PFSK-1 (cell line): ENCODE data around the gene CDKL1.

ENCODE experiments used
- FOXP2 ChIP-seq: optimal IDR thresholded peaks from 2 replicates; pipeline ENCODE3; 2011; ENCODE audit warnings: borderline replicate concordance, control low read depth, inconsistent platforms; ENCODE audit not compliant: insufficient read depth; ENCODE audit errors: extremely low read length, extremely low read depth
- POLR2AphosphoS5 ChIP-seq: IDR thresholded peaks from 2 replicates; pipeline ENCODE4 v1.6.1; 2012; ENCODE audit warnings: low read depth, mild to moderate bottlenecking, control low read depth, low read length, moderate library complexity
- SIN3A ChIP-seq: IDR thresholded peaks from 2 replicates; pipeline ENCODE4 v1.6.1; 2012; ENCODE audit warnings: mild to moderate bottlenecking, low read length, moderate library complexity, borderline replicate concordance; ENCODE audit not compliant: insufficient read depth
- TAF1 ChIP-seq: IDR thresholded peaks from 2 replicates; pipeline ENCODE4 v1.6.1; 2012; ENCODE audit warnings: low read length, control low read depth, borderline replicate concordance; ENCODE audit not compliant: insufficient read depth
- TF ChIP-seq, protein P1 (sequence below), 2 experiments: IDR thresholded peaks; 2 replicates each; pipeline versions ENCODE4 v1.6.1 to v1.8.0; 2011 to 2012; ENCODE audit warnings: low read depth in 2 of 2, low read length in 2 of 2, control low read depth in 1 of 2, inconsistent platforms in 1 of 2, mild to moderate bottlenecking in 1 of 2, moderate library complexity in 1 of 2; ENCODE audit not compliant: insufficient read depth in 1 of 2

CDKL1 gene

DNA sequence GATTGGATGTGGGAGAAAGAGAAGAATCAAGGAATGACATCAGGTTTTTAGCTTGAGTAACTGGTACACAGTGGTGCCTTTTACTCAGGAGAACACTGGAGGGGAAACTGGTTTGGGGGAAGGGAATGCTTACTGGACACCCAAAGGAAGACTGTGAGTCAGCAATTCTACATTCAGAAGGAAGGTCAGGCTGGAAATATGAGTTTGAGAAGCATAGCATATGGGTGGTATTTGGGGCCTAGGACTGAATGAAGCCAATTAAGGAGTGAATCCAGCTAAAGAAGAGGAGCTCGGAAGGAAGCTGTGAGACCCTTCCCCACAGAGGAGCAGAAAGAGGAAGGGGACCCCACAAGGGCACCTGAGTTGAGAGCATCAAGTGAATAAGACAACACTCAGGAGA, 49.2 kb downstream of the CDKL1 start:
- TF ChIP-seq TAF1 = no peak
- TF ChIP-seq, protein P1, sequence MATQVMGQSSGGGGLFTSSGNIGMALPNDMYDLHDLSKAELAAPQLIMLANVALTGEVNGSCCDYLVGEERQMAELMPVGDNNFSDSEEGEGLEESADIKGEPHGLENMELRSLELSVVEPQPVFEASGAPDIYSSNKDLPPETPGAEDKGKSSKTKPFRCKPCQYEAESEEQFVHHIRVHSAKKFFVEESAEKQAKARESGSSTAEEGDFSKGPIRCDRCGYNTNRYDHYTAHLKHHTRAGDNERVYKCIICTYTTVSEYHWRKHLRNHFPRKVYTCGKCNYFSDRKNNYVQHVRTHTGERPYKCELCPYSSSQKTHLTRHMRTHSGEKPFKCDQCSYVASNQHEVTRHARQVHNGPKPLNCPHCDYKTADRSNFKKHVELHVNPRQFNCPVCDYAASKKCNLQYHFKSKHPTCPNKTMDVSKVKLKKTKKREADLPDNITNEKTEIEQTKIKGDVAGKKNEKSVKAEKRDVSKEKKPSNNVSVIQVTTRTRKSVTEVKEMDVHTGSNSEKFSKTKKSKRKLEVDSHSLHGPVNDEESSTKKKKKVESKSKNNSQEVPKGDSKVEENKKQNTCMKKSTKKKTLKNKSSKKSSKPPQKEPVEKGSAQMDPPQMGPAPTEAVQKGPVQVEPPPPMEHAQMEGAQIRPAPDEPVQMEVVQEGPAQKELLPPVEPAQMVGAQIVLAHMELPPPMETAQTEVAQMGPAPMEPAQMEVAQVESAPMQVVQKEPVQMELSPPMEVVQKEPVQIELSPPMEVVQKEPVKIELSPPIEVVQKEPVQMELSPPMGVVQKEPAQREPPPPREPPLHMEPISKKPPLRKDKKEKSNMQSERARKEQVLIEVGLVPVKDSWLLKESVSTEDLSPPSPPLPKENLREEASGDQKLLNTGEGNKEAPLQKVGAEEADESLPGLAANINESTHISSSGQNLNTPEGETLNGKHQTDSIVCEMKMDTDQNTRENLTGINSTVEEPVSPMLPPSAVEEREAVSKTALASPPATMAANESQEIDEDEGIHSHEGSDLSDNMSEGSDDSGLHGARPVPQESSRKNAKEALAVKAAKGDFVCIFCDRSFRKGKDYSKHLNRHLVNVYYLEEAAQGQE (IDR thresholded peaks at IDR 0.05; ENCODE audit: insufficient read depth in 1 of 2, low read depth in 2 of 2, low read length in 2 of 2) = no peak
- no peak for TF ChIP-seq FOXP2
- no peak for TF ChIP-seq SIN3A
- TF ChIP-seq POLR2AphosphoS5 = no peak

DNA sequence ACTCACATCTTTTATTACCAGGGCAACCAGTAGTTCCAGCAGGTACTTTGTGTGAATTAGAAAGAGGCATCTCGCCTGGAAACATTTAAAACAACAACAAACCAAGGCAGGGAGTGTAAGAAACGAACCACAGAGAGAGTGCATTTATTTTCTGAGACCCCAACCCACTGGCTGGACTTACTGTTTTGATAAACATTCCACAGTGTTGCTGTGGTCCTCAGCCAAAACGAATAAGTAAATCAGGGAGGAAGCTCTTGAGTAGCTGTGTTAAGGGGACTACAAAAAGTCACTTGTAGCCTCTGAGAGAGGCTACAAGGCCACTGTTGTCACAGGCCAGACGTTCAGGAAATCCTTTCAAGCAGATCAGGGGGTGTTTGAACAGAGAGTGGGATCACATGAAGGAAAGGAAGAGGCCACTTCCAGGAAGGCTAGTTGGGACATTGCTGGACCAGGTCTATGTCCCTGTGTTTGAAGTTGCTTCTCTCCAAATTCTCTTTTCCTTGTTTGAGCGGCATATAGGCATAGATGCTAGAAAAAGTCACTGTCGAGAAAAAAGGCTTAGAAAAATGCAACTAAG, 50.7 kb downstream of the CDKL1 start:
- TF ChIP-seq SIN3A = no peak
- no peak for TF ChIP-seq TAF1

DNA sequence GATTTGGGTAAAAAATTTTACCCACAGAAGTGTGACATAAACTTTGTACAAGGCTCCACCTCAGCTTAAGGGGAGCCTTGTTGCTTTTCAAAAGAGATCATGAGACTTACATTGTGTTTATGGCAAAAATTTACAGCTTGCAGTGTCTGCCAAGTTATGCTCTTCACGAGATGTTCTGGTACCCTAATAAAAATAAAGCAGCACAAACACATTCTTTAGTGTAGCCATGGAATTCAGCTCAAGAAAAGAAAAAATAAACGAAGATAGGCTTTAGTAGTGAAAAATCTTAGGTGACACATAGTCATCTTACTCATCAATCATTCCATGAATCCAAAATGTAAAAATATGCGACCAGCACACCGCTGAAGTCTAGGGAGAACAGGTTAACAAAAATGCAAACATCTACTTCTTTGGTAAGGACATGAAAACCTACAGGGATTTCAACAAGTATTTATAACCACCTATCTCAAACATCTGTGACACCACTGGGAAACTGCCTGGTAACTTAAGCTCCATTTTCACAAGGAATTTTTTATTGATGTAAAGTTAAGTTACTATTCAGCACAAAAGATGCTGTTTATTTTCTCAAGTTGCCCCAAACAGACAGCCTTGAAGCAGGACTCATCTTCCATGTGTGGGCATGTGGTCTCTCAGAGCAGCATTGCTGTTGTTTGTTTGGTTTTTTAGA, 51.7 kb downstream of the CDKL1 start:
- TF ChIP-seq FOXP2 = no peak

DNA sequence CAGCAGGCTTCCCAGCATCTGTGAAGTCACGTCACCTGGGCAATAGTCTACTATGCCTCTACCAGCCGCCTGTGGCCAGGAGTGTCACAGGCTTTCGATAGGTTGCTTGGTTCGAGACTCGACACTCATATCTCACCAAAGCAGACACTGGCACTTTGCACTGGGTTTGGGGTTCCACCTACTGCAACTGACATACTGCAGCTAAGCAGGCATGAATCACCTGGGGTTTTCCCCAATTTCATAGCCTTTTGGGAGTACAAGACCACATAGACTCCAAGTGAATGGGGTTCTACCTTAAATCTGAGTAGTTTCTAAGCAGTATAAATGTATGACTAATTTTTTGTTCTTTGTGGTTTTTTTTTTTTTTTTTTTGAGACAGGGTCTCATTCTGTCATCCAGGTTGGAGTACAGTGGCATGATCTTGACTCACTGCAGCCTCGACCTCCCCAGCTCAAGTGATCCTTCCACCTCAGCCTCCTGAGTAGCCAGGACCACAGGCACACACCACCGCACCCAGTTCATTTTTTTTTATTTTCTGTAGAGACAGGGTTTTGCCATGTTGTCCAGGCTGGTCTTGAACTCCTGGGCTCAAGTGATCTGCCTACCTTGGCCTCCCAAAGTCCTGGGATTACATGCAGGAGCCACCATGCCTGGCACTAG, 52.4 kb downstream of the CDKL1 start:
- TF ChIP-seq, protein P1 (IDR thresholded peaks at IDR 0.05; ENCODE audit: insufficient read depth in 1 of 2, low read depth in 2 of 2, low read length in 2 of 2) = no peak
- TF ChIP-seq TAF1 = no peak
- TF ChIP-seq FOXP2 = no peak
- TF ChIP-seq POLR2AphosphoS5 = no peak
- no peak for TF ChIP-seq SIN3A

DNA sequence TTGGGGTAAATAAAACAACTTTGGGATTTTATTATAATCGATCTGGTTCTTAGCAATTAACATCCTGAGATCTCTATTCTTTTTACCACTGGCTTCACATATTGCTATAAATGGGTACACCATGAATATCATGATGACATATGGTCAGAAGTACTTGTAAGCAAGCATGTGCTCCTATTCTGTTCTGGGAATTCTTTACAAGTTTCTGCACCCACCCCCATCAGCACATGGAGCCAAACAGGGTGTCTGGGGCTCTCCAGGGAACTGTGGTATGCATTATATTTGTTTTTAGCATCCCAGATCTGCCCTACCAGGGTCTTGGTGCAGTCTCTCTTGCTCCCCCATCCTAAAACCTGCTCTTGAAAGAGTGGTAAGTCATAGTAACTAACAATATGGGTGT, 53.2 kb downstream of the CDKL1 start:
- TF ChIP-seq SIN3A = no peak
- no peak for TF ChIP-seq FOXP2
- no peak for TF ChIP-seq POLR2AphosphoS5
- TF ChIP-seq, protein P1 (IDR thresholded peaks at IDR 0.05; ENCODE audit: insufficient read depth in 1 of 2, low read depth in 2 of 2, low read length in 2 of 2) = no peak
- TF ChIP-seq TAF1 = no peak
